Stimulated activated CD4-positive, alpha-beta T cell treated with anti-CD3 and anti-CD28 coated beads, Interleukin-2, amount 100 ng/mL, for 4 hours (primary cell): ENCODE results near the gene DBT.
"Not testable (repeated sequence)": the region's sequence is repeated elsewhere in the genome, so short reads cannot be mapped to it uniquely, and the experiment has no call there.

Experiments used
- DNase-seq: peaks from one replicate; pipeline ENCODE4 v3.0.0-alpha.2; 2020; ENCODE audit warnings: low read depth

Gene DBT

GRCh38 chr1:100250807-100251206, 1.2 kb upstream of the DBT start:
- DNase-seq, result no peak

- DNase-seq, result no peak
These were observed 630 bp upstream of the DBT start for GRCh38 chr1:100250264-100250663.

DNA sequence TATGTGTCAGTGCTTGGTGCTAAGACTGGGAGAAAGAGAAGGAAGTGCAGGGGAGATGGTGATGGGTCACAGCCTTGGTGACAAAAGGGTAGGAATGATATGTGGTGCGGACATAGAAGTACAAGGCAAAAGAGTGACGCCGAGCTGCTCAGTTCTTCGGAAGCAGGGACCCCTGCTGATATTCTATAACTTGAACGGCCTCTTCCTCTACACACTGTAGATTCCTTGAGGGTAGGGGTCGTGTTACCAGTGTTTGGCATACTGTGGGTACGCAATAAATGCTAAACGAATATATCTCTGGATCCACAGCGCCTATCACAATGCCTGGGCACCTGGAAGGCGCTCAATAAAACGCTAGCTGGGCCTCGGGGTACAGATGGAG, 488 bp downstream of the DBT start:
- no peak for DNase-seq

GRCh38 chr1:100246738-100247137, 2.9 kb downstream of the DBT start:
- no peak for DNase-seq

DNA sequence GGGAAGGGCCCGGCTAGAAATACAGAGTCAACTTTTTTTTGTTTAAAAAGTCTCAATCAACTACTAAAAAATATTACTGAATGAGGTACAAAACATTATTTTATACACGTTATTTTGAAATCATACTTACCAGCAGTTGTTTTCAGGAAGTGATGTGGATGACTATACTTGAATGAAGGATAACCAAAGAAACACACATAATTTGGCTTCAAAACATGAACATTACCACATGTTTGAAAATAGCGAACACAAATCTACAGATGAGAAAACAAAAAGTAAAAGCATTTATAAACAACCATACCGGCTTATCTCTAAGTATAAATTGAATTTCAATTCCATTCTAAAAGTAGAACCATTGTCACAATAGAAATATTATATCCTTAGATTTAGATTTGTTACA, 9.0 kb downstream of the DBT start:
- no peak for DNase-seq

- DNase-seq, result no peak
These were observed 9.7 kb downstream of the DBT start for GRCh38 chr1:100239961-100240360.

DNA sequence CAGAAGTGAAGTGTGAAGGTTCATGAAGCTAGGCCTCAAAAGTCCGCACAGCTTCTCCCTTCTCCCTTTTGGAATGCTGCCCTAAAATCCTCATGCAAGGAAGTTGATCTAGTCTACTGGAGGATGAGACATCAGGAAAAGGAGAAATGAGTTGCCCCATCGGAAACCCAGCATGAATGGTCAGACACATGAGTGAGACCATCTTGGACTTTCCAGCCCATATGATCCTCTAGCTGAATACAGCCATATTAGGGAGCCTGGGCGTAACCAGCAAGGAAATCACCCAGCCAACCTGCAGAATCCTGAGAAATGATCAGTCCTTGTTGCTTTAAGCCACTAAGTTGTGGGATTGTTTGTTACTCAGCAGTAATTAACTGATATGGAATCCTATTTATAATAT, 12.5 kb downstream of the DBT start:
- DNase-seq, result no peak

DNA sequence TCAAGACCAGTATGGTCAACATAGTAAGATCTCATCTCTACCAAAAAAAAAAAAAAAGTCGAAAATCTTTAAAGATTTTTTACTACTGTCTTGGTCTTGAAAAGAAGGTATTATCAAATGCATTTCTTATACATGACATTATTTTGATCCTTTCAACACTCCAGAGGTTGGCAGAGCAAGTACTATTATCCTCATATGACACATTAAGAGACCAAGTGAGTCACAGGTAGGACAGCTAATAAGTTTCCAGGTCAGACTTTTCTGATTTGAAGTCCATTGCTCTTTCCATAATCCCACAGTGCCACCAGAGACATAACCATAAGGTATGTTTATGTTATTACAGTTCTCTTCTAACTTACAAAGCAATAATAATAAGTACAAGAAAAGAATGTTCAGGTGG, 15.2 kb downstream of the DBT start:
- DNase-seq, result no peak

DNA sequence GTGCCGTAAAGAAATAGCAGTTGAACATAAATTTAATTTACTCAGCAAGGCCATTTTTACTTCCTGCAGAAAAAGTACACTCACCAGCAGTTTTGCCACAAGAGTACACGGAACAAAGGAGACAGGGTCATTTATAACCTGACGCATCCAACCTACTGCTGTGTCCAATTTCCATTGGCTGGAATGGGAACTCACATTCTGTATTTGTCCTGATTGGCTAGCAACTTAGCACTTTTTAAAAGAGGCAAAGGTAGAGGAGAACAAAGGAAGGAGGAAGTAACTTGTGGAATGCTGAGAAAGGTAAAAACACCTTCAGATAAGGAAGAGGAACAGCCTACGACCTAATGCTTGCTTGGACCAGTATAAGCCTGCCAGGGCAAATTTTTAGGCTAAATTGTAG, 16.1 kb downstream of the DBT start:
- not testable (repeated sequence) for DNase-seq

DNA sequence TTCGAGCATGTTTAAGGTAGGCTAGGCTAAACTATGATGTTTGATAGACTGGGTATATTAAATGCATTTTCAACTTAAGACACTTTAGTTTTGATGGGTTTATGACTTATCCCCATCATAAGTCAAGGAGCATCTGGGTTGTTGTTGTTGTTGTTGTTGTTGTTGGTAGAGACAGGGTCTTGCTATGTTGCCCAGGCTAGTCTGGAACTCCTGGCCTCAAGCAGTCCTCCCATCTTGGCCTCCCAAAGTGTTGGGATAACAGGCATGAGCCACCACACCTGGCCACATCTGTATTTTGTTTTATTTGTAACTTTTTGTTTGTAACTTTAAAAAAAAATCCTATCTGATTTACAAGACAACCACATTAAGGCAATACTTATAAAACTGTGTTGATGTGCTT, 17.5 kb downstream of the DBT start:
- no peak for DNase-seq

DNA sequence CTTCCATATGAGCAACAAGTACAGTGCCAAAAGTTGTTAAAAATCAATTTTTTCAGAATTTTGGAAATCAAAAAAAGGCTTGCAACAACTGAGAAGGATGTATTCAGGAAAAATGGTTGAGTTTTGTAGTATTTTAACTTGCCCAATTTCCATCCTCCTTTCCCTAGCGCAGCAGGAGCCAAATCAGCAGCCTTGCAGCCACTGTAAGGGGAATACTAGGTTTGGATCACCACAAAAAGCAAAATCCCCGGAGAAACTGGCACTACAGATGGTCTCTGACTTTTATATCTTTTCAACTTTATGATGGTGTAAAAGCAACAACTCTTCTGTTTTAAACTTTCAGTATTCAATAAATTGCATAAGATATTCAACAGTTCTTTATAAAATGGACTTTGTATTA, 17.9 kb downstream of the DBT start:
- no peak for DNase-seq

GRCh38 chr1:100230765-100231164, 18.9 kb downstream of the DBT start:
- DNase-seq, result no peak

DNA sequence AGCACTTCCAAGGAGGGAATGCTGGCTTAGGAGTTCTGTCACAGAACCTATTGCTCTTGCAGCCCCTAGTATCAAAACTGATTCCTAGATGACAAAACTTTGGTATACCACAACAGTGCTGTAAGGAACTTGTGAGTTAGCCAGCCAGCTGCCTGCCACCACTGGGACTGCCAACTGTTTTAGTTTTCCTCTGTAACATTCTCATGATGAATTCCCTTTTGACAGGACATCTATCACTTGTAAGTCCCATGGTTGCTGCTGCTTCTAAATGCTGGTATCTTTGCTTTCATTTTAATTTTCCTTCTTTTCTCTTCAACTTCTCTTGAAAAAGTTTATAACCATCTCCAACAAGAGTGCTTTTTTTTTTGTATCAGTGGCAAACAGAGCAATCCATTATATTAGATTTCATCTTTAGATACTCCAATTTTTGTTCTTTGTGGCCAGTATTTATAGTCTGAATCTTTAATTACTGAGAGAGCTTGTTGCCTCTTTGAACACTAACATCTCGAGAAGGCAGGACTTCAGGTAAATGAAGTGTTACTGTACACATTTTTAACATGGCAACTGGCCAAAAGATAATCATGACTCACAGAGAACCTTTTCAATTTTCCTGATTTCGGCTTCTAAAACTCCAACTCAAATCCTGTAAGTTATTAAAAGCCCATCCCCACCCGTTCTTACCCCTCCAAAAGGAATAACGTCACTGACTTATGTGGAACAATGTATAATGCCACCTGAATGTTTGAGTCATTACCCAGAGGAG, 19.8 kb downstream of the DBT start:
- DNase-seq, result no peak

DNA sequence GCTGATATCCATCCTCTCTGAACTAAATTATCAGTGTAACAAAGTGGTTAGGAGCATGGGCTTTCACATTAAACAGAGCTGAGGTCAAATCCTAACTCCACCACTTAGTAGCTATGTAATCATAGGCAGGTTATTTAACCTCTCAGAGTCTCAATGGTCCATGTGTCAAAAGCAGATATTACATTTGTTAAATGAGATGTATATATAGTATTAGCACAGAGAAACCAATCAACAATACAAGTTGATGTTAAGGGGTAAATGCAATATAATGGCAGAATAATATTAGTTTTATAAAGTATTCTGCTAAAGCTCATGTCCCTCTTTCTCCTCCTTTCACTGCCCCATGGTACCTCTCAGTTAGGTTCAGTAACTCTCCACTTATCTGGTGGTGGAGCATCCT, 27.2 kb downstream of the DBT start:
- DNase-seq, result no peak

GRCh38 chr1:100219883-100220282, 29.8 kb downstream of the DBT start:
- DNase-seq, result no peak

GRCh38 chr1:100219457-100219856, 30.2 kb downstream of the DBT start:
- DNase-seq, result no peak

GRCh38 chr1:100217834-100218233, 31.8 kb downstream of the DBT start:
- no peak for DNase-seq

DNA sequence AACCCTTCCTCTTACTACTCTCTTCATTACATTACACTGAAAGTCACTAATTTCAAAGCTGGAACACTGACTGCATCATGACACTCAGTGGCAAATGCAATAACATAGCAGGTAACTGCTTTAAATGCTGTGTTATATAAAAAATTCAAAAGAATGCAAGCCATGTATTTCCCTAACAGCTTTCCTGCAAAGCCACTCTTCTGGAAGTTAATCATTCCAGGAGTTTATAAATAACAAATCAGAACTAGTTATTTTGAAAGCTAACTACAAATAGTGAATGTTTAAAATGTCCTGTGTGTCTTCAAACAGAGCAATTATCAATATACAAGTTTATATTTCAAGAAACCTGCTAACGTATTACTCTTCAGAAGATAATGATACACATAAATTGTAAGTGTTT, 34.5 kb downstream of the DBT start:
- DNase-seq, result no peak

DNA sequence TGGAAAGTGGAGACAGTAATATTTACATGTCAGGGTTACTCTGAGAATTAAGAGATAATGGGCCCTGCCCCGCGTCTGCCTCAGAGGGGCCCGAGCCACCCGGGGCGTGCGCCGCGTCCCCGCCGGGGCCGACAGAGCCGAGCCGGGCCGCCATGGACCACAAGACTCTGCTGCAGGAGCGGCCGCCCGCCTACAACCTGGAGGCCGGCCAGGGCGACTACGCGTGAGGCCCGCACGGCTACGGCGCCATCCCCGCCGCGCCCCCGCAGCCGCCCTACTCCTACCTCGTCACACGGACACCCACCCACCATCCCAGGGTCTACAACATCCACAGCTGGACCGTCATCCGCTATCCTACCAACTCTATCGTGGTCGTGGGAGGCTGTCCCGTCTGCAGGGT, 36.5 kb downstream of the DBT start:
- DNase-seq, result no peak

DNA sequence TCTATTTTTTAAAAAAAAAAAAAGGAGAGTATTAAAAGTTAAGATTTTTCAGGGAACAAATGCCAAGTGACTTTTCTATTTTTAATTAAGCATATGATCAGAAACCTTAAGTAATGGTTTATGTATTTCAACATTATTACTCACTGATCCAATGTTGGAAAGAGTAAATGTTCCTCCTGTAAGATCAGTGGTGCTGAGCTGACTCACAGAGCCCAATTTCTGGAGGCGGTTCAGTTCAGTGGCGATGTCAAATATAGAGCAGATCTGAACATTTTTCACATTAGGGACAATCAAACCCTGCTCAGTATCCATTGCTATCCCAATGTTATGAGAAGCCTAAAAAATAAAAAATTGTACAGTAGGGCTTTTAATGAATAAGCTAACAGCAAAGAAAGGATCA, 43.3 kb downstream of the DBT start:
- DNase-seq, result no peak

DNA sequence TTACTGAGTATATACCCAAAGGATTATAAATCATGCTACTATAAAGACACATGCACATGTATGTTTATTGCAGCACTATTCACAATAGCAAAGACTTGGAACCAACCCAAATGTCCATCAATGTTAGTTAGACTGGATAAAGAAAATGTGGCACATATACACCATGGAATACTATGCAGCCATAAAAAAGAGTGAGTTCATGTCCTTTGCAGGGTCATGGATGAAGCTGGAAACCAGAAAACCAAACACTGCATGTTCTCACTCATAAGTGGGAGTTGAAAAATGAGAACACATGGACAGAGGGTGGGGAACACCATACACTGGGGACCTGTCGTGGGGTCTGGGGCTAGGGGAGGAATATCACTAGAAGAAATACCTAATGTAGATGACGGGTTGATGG, 44.0 kb downstream of the DBT start:
- DNase-seq, result not testable (repeated sequence)

DNA sequence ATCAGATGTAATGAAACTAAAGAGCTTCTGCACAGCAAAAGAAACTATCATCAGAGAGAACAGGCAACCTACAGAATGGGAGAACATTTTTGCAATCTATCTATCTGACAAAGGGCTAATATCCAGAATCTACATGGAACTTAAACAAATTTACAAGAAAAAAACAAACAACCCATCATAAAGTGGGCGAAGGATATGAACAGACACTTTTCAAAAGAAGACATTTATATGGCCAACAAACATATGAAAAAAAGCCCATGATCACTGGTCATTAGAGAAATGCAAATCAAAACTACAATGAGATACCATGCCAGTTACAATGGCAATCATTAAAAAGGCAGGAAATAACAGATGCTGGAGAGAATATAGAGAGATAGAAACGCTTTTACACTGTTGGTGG, 44.5 kb downstream of the DBT start:
- DNase-seq, result not testable (repeated sequence)

GRCh38 chr1:100202703-100203102, 46.9 kb downstream of the DBT start:
- not testable (repeated sequence) for DNase-seq

- DNase-seq, result not testable (repeated sequence)
These were observed 49.6 kb downstream of the DBT start for GRCh38 chr1:100200060-100200459.

DNA sequence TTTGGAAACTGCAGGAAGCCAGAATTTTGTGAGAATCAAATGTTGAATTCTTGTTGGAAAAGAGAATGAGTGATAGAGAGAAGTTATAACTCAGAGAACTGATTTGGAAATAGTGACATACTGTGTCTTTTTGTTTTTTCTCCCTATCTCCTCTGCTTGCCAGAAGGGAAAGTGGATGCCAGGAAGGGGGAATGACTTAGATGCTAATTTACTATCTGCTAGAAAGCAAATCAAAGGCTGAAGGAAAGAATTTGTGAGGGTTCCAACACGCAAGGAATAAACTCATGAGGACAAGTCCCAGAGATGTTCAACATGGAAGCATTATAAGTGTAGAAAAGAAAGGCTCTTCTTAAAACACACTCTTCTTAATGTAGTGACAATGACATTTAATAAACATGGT, 51.0 kb downstream of the DBT start:
- no peak for DNase-seq
